ENCODE results near the gene RBPJL. TPM values are rescaled to one million over a fixed set of nuclear protein-coding genes. Genes with fewer than 3 reads are reported as not detected.

RBPJL gene
- total RNA-seq, 1 donor from 2014 or later, result 0.18 TPM

- Mint-ChIP-seq H3K4me3 (no peak overlapping the region), H3K4me1 (ENCODE audit: low read depth) (no peaks in the 10 kb centered on the region), H3K9me3 (no peaks in the 10 kb centered on the region), H3K36me3 (ENCODE audit: low read depth) (peaks cover 51% of the 10 kb centered on the region), H3K27ac (no peak overlapping the region), H3K27me3 (ENCODE audit: insufficient read depth) (no peaks in the 10 kb centered on the region)
- no peak for DNase-seq (ENCODE audit: low spot score)
- intact Hi-C loops (cut with micrococcal nuclease), result no loop called here
These were observed 23.1 kb downstream of the RBPJL start for GRCh38 chr20:45329497-45330319.

GRCh38 chr20:45330476-45330875, 23.8 kb downstream of the RBPJL start:
- no peak for DNase-seq (ENCODE audit: low spot score)
- H3K27ac Mint-ChIP-seq, result no peak overlapping the region
- intact Hi-C loops (cut with micrococcal nuclease), result no loop called here
- peaks cover 49% of the 10 kb centered on the region for H3K36me3 Mint-ChIP-seq (ENCODE audit: low read depth)
- no peaks in the 10 kb centered on the region for H3K27me3 Mint-ChIP-seq (ENCODE audit: insufficient read depth)
- no peak overlapping the region for H3K4me3 Mint-ChIP-seq
- H3K9me3 Mint-ChIP-seq, result no peaks in the 10 kb centered on the region
- H3K4me1 Mint-ChIP-seq (ENCODE audit: low read depth), result peaks cover 4% of the 10 kb centered on the region

- intact Hi-C loops (cut with micrococcal nuclease), result no loop called here
These were observed 30.1 kb downstream of the RBPJL start for GRCh38 chr20:45336530-45337366.

GRCh38 chr20:45337367-45338120, 30.9 kb downstream of the RBPJL start:
- H3K36me3 Mint-ChIP-seq (ENCODE audit: low read depth), result peaks cover 29% of the 10 kb centered on the region
- no peaks in the 10 kb centered on the region for H3K9me3 Mint-ChIP-seq
- intact Hi-C loops (cut with micrococcal nuclease), result no loop called here
- H3K27ac Mint-ChIP-seq, result peak overlapping the region; percentile 74
- no peak overlapping the region for H3K4me3 Mint-ChIP-seq
- H3K4me1 Mint-ChIP-seq (ENCODE audit: low read depth), result peaks cover 53% of the 10 kb centered on the region
- no peak for DNase-seq (ENCODE audit: low spot score)
- no peaks in the 10 kb centered on the region for H3K27me3 Mint-ChIP-seq (ENCODE audit: insufficient read depth)

More at GRCh38 chr20:45336530-45337366, 30.1 kb downstream of the RBPJL start:
- H3K4me1 Mint-ChIP-seq (ENCODE audit: low read depth), result peaks cover 45% of the 10 kb centered on the region
- peak overlapping the region; percentile 74 for H3K27ac Mint-ChIP-seq
- no peak overlapping the region for H3K4me3 Mint-ChIP-seq
- H3K27me3 Mint-ChIP-seq (ENCODE audit: insufficient read depth), result no peaks in the 10 kb centered on the region
- DNase-seq (ENCODE audit: low spot score), result no peak
- peaks cover 30% of the 10 kb centered on the region for H3K36me3 Mint-ChIP-seq (ENCODE audit: low read depth)
- no peaks in the 10 kb centered on the region for H3K9me3 Mint-ChIP-seq

GRCh38 chr20:45338121-45339030, 31.7 kb downstream of the RBPJL start:
- no peaks in the 10 kb centered on the region for H3K9me3 Mint-ChIP-seq
- H3K4me1 Mint-ChIP-seq (ENCODE audit: low read depth), result peaks cover 61% of the 10 kb centered on the region
- H3K4me3 Mint-ChIP-seq, result no peak overlapping the region
- peak overlapping the region; percentile 74 for H3K27ac Mint-ChIP-seq
- peaks cover 33% of the 10 kb centered on the region for H3K36me3 Mint-ChIP-seq (ENCODE audit: low read depth)
- no peak for DNase-seq (ENCODE audit: low spot score)
- intact Hi-C loops (cut with micrococcal nuclease), result no loop called here
- H3K27me3 Mint-ChIP-seq (ENCODE audit: insufficient read depth), result no peaks in the 10 kb centered on the region

- H3K4me1 Mint-ChIP-seq (ENCODE audit: low read depth), result peaks cover 67% of the 10 kb centered on the region
These were observed 32.4 kb downstream of the RBPJL start for GRCh38 chr20:45339084-45339483.

GRCh38 chr20:45339799-45340198, 33.2 kb downstream of the RBPJL start:
- Mint-ChIP-seq H3K9me3 (no peaks in the 10 kb centered on the region), H3K4me1 (ENCODE audit: low read depth) (peaks cover 75% of the 10 kb centered on the region), H3K27me3 (ENCODE audit: insufficient read depth) (no peaks in the 10 kb centered on the region), H3K4me3 (no peak overlapping the region), H3K36me3 (ENCODE audit: low read depth) (peaks cover 40% of the 10 kb centered on the region), H3K27ac (no peak overlapping the region)
- DNase-seq (ENCODE audit: low spot score), result no peak
- intact Hi-C loops (cut with micrococcal nuclease), result no loop called here

More at GRCh38 chr20:45339084-45339483, 32.4 kb downstream of the RBPJL start:
- intact Hi-C loops (cut with micrococcal nuclease), result no loop called here
- no peaks in the 10 kb centered on the region for H3K9me3 Mint-ChIP-seq
- H3K27ac Mint-ChIP-seq, result peak overlapping the region; percentile 74
- no peaks in the 10 kb centered on the region for H3K27me3 Mint-ChIP-seq (ENCODE audit: insufficient read depth)
- DNase-seq (ENCODE audit: low spot score), result no peak
- no peak overlapping the region for H3K4me3 Mint-ChIP-seq
- peaks cover 36% of the 10 kb centered on the region for H3K36me3 Mint-ChIP-seq (ENCODE audit: low read depth)

GRCh38 chr20:45340236-45340847, 33.7 kb downstream of the RBPJL start:
- Mint-ChIP-seq H3K4me3 (no peak overlapping the region), H3K27me3 (ENCODE audit: insufficient read depth) (no peaks in the 10 kb centered on the region), H3K4me1 (ENCODE audit: low read depth) (peaks cover 78% of the 10 kb centered on the region), H3K27ac (peak overlapping the region; percentile 62), H3K36me3 (ENCODE audit: low read depth) (peaks cover 43% of the 10 kb centered on the region), H3K9me3 (no peaks in the 10 kb centered on the region)
- DNase-seq (ENCODE audit: low spot score), result no peak
- intact Hi-C loops (cut with micrococcal nuclease), result no loop called here

GRCh38 chr20:45340951-45341350, 34.3 kb downstream of the RBPJL start:
- H3K4me1 Mint-ChIP-seq (ENCODE audit: low read depth), result peaks cover 78% of the 10 kb centered on the region
- H3K36me3 Mint-ChIP-seq (ENCODE audit: low read depth), result peaks cover 41% of the 10 kb centered on the region
- intact Hi-C loops (cut with micrococcal nuclease), result no loop called here
- peak overlapping the region; percentile 18 for H3K27ac Mint-ChIP-seq
- no peaks in the 10 kb centered on the region for H3K9me3 Mint-ChIP-seq
- H3K27me3 Mint-ChIP-seq (ENCODE audit: insufficient read depth), result no peaks in the 10 kb centered on the region
- no peak for DNase-seq (ENCODE audit: low spot score)
- H3K4me3 Mint-ChIP-seq, result no peak overlapping the region

GRCh38 chr20:45341579-45341938, 34.9 kb downstream of the RBPJL start:
- H3K4me3 Mint-ChIP-seq, result no peak overlapping the region
- peaks cover 84% of the 10 kb centered on the region for H3K4me1 Mint-ChIP-seq (ENCODE audit: low read depth)
- no peak overlapping the region for H3K27ac Mint-ChIP-seq
- no peak for DNase-seq (ENCODE audit: low spot score)
- H3K27me3 Mint-ChIP-seq (ENCODE audit: insufficient read depth), result no peaks in the 10 kb centered on the region
- no peaks in the 10 kb centered on the region for H3K9me3 Mint-ChIP-seq
- intact Hi-C loops (cut with micrococcal nuclease), result no loop called here
- peaks cover 44% of the 10 kb centered on the region for H3K36me3 Mint-ChIP-seq (ENCODE audit: low read depth)

GRCh38 chr20:45341939-45342854, 35.6 kb downstream of the RBPJL start:
- Mint-ChIP-seq H3K4me3 (no peak overlapping the region), H3K27ac (peak overlapping the region; percentile 23), H3K27me3 (ENCODE audit: insufficient read depth) (no peaks in the 10 kb centered on the region), H3K4me1 (ENCODE audit: low read depth) (peaks cover 84% of the 10 kb centered on the region), H3K9me3 (no peaks in the 10 kb centered on the region), H3K36me3 (ENCODE audit: low read depth) (peaks cover 47% of the 10 kb centered on the region)
- no peak for DNase-seq (ENCODE audit: low spot score)
- intact Hi-C loops (cut with micrococcal nuclease), result no loop called here
